PC-3 (cell line): ENCODE data around the gene CYTH4.

Experiments
- EZH2phosphoT487 ChIP-seq: fragments of 300-600 bp; sonication (generic); IDR thresholded peaks from 2 replicates; pipeline ENCODE4 v1.6.1; 2018; ENCODE audit warnings: mild to moderate bottlenecking, antibody characterized with exemption, low read length, borderline replicate concordance
- TF ChIP-seq, protein P1 (sequence below): fragments of 300-600 bp; sonication (generic); conservative IDR thresholded peaks from 2 replicates; pipeline ENCODE4 v1.5.1; 2017; ENCODE audit warnings: antibody characterized with exemption, low read depth, mild to moderate bottlenecking, low read length

DNA sequence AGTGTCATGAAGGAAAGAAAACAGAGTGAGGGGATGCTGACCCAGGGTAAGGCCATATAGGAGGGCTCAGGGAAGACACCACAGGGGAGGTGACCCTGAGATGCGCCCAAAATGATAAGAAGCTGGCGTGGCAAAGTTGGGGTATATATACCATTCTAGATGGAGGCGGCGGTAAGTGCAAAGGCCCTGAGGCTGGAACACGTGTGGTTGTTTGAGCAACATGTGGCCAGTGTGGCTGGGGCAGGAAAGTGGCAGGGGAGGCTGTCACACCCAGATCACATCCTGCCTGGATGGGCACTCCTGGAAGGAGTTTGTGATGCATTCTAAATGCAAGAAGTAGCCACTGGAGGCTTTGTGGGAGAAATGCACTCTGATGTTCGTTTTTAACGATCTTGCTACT lies 70.2 kb downstream of the CYTH4 start:
- TF ChIP-seq, protein P1, sequence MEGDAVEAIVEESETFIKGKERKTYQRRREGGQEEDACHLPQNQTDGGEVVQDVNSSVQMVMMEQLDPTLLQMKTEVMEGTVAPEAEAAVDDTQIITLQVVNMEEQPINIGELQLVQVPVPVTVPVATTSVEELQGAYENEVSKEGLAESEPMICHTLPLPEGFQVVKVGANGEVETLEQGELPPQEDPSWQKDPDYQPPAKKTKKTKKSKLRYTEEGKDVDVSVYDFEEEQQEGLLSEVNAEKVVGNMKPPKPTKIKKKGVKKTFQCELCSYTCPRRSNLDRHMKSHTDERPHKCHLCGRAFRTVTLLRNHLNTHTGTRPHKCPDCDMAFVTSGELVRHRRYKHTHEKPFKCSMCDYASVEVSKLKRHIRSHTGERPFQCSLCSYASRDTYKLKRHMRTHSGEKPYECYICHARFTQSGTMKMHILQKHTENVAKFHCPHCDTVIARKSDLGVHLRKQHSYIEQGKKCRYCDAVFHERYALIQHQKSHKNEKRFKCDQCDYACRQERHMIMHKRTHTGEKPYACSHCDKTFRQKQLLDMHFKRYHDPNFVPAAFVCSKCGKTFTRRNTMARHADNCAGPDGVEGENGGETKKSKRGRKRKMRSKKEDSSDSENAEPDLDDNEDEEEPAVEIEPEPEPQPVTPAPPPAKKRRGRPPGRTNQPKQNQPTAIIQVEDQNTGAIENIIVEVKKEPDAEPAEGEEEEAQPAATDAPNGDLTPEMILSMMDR, result no peak
- TF ChIP-seq EZH2phosphoT487, result no peak
